KMS-11 (cell line): ENCODE measurements around the gene GALNS.

Source experiments
- H2AFZ ChIP-seq: fragments of 200-600 bp; sonication (generic); 2 replicates; pipeline ENCODE4 v1.6.1; 2016; ENCODE audit warnings: antibody characterized with exemption, mixed run types, low read depth
- H3K27ac ChIP-seq: fragments of 200-600 bp; sonication (generic); 2 replicates; pipeline ENCODE4 v1.6.1; 2016; ENCODE audit warnings: mild to moderate bottlenecking, mixed run types
- H3K27me3 ChIP-seq: fragments of 200-600 bp; sonication (generic); 2 replicates; pipeline ENCODE4 v1.6.1; 2017; ENCODE audit warnings: mild to moderate bottlenecking, low read depth, mixed run types, moderate library complexity; ENCODE audit not compliant: insufficient read depth
- H3K36me3 ChIP-seq: fragments of 200-600 bp; sonication (generic); 2 replicates; pipeline ENCODE4 v1.6.1; 2017; ENCODE audit warnings: mild to moderate bottlenecking, mixed run types; ENCODE audit not compliant: insufficient read depth
- H3K4me1 ChIP-seq: fragments of 200-600 bp; sonication (generic); 2 replicates; pipeline ENCODE4 v1.6.1; 2016; ENCODE audit warnings: mild to moderate bottlenecking, low read depth, mixed run types; ENCODE audit not compliant: poor library complexity, severe bottlenecking
- H3K4me2 ChIP-seq: fragments of 200-600 bp; sonication (generic); 2 replicates; pipeline ENCODE4 v1.7.0; 2016; ENCODE audit warnings: mild to moderate bottlenecking, mixed run types
- H3K4me3 ChIP-seq: fragments of 200-600 bp; sonication (generic); IDR thresholded peaks from 2 replicates; pipeline ENCODE4 v1.6.1; 2017; ENCODE audit warnings: low read depth, low read length, mixed read lengths; ENCODE audit not compliant: insufficient read depth
- H3K79me2 ChIP-seq: fragments of 200-600 bp; sonication (generic); 2 replicates; pipeline ENCODE4 v1.6.1; 2016; ENCODE audit warnings: low read depth, mixed run types; ENCODE audit not compliant: insufficient read depth
- H3K9ac ChIP-seq: fragments of 200-600 bp; sonication (generic); 2 replicates; pipeline ENCODE4 v1.6.1; 2016; ENCODE audit warnings: mild to moderate bottlenecking, mixed run types
- H4K20me1 ChIP-seq: fragments of 200-600 bp; sonication (generic); 2 replicates; pipeline ENCODE4 v1.6.1; 2016; ENCODE audit warnings: mild to moderate bottlenecking, mixed run types; ENCODE audit not compliant: insufficient read depth
- CTCF ChIP-seq: fragments of 200-600 bp; sonication (generic); conservative IDR thresholded peaks from 2 replicates; pipeline ENCODE4 v1.6.1; 2017; ENCODE audit warnings: low read depth, mild to moderate bottlenecking, antibody characterized with exemption, low read length, moderate library complexity, mixed read lengths

GALNS gene

GRCh38 chr16:88780142-88781062, 76.3 kb downstream of the GALNS start:
- peaks cover 24% of the 10 kb centered on the region for H4K20me1 ChIP-seq
- H3K9ac ChIP-seq, result peak overlapping the region; percentile 91; the same call in 1 of the 2 replicates
- peak overlapping the region; percentile 99 for H3K4me2 ChIP-seq
- peaks cover 94% of the 10 kb centered on the region for H3K79me2 ChIP-seq
- no peaks in the 10 kb centered on the region for H3K27me3 ChIP-seq
- no peak for TF ChIP-seq CTCF
- H3K4me3 ChIP-seq, result no peak overlapping the region
- peak overlapping the region; percentile 98 for H3K27ac ChIP-seq
- peaks cover 30% of the 10 kb centered on the region for H3K4me1 ChIP-seq
- no peak overlapping the region for H2AFZ ChIP-seq
- no peaks in the 10 kb centered on the region for H3K36me3 ChIP-seq

GRCh38 chr16:88779406-88780141, 77.2 kb downstream of the GALNS start:
- Histone ChIP-seq H2AFZ (no peak overlapping the region), H4K20me1 (peaks cover 33% of the 10 kb centered on the region), H3K4me1 (peaks cover 30% of the 10 kb centered on the region), H3K27ac (peak overlapping the region; percentile 98; the same call in 1 of the 2 replicates), H3K4me2 (peak overlapping the region; percentile 99; the same call in 1 of the 2 replicates), H3K27me3 (no peaks in the 10 kb centered on the region), H3K9ac (peak overlapping the region; percentile 91; the same call in 1 of the 2 replicates), H3K36me3 (no peaks in the 10 kb centered on the region), H3K4me3 (no peak overlapping the region), H3K79me2 (peaks cover 100% of the 10 kb centered on the region)
- TF ChIP-seq CTCF, result no peak

GRCh38 chr16:88778541-88779065, 78.1 kb downstream of the GALNS start:
- peaks cover 30% of the 10 kb centered on the region for H3K4me1 ChIP-seq

GRCh38 chr16:88778271-88778525, 78.5 kb downstream of the GALNS start:
- Histone ChIP-seq H2AFZ (no peak overlapping the region), H3K27ac (no peak overlapping the region), H3K79me2 (peaks cover 100% of the 10 kb centered on the region), H3K9ac (no peak overlapping the region), H3K4me3 (no peak overlapping the region), H3K27me3 (no peaks in the 10 kb centered on the region), H4K20me1 (peaks cover 43% of the 10 kb centered on the region), H3K36me3 (no peaks in the 10 kb centered on the region), H3K4me2 (no peak overlapping the region), H3K4me1 (peaks cover 30% of the 10 kb centered on the region)
- TF ChIP-seq CTCF, result no peak

More at GRCh38 chr16:88778541-88779065, 78.1 kb downstream of the GALNS start:
- Histone ChIP-seq H4K20me1 (peaks cover 41% of the 10 kb centered on the region), H3K27me3 (no peaks in the 10 kb centered on the region), H3K4me2 (no peak overlapping the region), H2AFZ (no peak overlapping the region), H3K27ac (no peak overlapping the region), H3K79me2 (peaks cover 100% of the 10 kb centered on the region), H3K9ac (no peak overlapping the region), H3K4me3 (no peak overlapping the region), H3K36me3 (no peaks in the 10 kb centered on the region)
- no peak for TF ChIP-seq CTCF
